Measurements from ENCODE around the gene ZNF586.

The ZNF586 gene

DNA sequence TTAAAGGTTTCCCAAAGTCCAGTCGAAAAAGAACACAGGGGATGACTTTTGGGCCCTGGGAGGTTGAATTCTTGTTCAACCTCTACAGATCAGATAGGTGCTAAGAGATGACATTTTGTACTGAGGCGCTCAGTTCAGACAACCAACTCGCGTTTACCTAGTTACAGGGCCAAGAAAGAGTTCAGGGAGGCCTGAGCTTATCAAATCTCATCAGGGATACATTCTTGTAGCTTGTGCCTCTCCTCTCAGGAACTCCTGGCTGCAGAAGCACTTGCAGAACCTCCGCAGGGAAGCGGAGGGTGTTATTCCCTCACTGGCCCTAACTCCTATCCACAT lies 22.0 kb upstream of the ZNF586 start:
- ChIA-PET POLR2A (no interaction called here), CTCF (no interaction called here)

GRCh38 chr19:57748029-57748428 lies 21.4 kb upstream of the ZNF586 start:
- DNase-seq (ENCODE audit: extremely low spot score): no peak
- CTCF ChIA-PET: no interaction called here
- TF ChIP-seq CTCF (IDR thresholded peaks at IDR 0.05; ENCODE audit: control extremely low read depth, extremely low read depth, low read depth, missing control alignments): no peak
- POLR2A ChIA-PET: no interaction called here

More for the DNA sequence above, 22.0 kb upstream of the ZNF586 start:
- TF ChIP-seq CTCF (IDR thresholded peaks at IDR 0.05; ENCODE audit: control extremely low read depth, extremely low read depth, low read depth, missing control alignments): no peak
- no peak for DNase-seq (ENCODE audit: extremely low spot score)

GRCh38 chr19:57754091-57754673 lies 15.3 kb upstream of the ZNF586 start:
- no peak for DNase-seq (ENCODE audit: extremely low spot score)
- ChIA-PET CTCF (no interaction called here), POLR2A (no interaction called here)
- no peak for TF ChIP-seq CTCF (IDR thresholded peaks at IDR 0.05; ENCODE audit: control extremely low read depth, extremely low read depth, low read depth, missing control alignments)

GRCh38 chr19:57755031-57755430 lies 14.4 kb upstream of the ZNF586 start:
- ChIA-PET POLR2A (no interaction called here), CTCF (interaction anchor here (1.7 kb wide), 1 partner anchor 401 kb away, joined by 3 read pairs; no protein-coding TSS in a partner anchor)
- no peak for TF ChIP-seq CTCF (IDR thresholded peaks at IDR 0.05; ENCODE audit: control extremely low read depth, extremely low read depth, low read depth, missing control alignments)
- no peak for DNase-seq (ENCODE audit: extremely low spot score)

DNA sequence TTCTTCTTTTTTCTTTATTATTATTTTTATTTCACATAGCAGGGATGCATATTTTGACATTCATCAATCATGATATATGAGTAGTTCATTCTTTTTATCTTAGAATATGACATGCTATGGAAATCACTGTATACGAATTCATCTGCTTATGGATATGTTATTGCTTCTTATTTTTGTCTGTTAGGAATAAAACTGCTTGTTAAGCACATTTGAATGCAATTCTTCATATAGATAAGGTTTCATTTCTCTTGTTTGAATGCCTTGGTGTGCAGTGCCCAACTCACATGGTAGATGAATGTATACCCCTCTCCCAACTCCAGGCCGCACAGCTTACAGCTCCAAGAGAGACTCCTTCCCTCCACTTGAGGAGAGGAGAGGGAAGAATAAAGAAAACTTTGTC lies 11.5 kb upstream of the ZNF586 start:
- POLR2A ChIA-PET: no interaction called here
- CTCF ChIA-PET: no interaction called here
- no peak for DNase-seq (ENCODE audit: extremely low spot score)
- TF ChIP-seq CTCF (IDR thresholded peaks at IDR 0.05; ENCODE audit: control extremely low read depth, extremely low read depth, low read depth, missing control alignments): no peak

DNA sequence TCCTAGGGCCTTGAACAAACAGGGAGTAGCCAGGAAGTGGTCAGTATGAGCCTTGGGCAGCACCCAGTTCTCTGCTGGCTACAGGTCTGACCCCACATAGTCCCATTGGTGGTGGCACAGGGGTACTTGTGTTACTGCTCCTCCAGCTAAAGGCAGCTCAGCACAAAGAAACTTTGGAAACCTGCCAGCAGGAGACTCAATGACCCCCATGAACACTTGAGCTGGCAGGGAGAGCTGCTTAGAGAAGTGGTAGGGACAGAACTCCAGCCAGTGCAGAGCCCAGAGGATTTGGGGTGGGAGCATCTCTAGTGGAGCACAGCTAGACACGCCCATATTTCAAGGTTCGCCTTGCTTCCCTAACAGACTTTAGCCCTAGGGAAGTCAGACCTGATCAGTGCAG lies 10.4 kb upstream of the ZNF586 start:
- CTCF ChIA-PET: no interaction called here
- POLR2A ChIA-PET: interaction anchor here (0.5 kb wide), 1 partner anchor 704 kb away, joined by 7 read pairs; no protein-coding TSS in a partner anchor
- no peak for TF ChIP-seq CTCF (IDR thresholded peaks at IDR 0.05; ENCODE audit: control extremely low read depth, extremely low read depth, low read depth, missing control alignments)
- no peak for DNase-seq (ENCODE audit: extremely low spot score)

GRCh38 chr19:57771417-57771816 lies 1.9 kb downstream of the ZNF586 start:
- DNase-seq (ENCODE audit: extremely low spot score): no peak
- ChIA-PET POLR2A (interaction anchor here (0.6 kb wide), 1 partner anchor 36 kb away, joined by 4 read pairs; no protein-coding TSS in a partner anchor), CTCF (no interaction called here)
- TF ChIP-seq CTCF (IDR thresholded peaks at IDR 0.05; ENCODE audit: control extremely low read depth, extremely low read depth, low read depth, missing control alignments): no peak
